ENCODE measurements around the gene DRICH1. TPM values are rescaled to one million over a fixed set of nuclear protein-coding genes. Genes with fewer than 3 reads are reported as not detected.
"Not testable (repeated sequence)": the region's sequence is repeated elsewhere in the genome, so short reads cannot be mapped to it uniquely, and the experiment has no call there.

Gene DRICH1
- total RNA-seq, 2 experiments from 2014 or later: 0.38 to 0.49 TPM

DNA sequence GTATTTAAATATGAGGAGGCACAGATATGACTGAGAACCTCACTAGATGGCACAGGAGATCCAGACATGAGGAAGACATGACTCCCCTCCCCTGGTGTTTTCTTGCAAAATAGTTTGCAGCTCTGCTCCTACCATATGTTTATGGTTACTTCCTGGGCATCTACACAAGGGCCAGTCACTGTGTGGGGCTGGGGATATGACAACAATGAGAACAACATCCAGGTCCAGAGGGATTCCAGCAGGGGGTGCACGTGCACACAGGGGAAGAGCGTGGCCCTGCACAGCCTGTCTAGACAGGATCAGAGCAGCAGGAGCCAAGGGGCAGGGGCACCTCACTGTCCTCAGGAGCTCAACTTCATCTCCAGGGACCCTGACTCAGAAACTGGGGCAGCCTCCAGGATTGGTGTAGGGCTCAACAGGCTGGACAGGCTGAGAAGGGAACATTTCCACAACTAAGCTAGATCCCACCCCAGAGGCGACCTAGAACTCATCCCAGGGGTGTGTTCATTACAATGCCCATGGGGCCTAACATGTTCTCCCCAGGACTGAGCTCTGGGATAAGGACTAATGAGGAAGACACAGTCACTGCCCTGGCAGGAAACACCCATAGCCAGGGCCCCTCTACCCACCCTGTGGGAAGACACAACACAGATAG, 4.6 kb downstream of the DRICH1 start:
- H3K4me2 ChIP-seq (ENCODE audit: low read length); H3K4me1 ChIP-seq (ENCODE audit: insufficient read depth, low read length, poor library complexity, severe bottlenecking); H3K9me3 ChIP-seq (ENCODE audit: low read length); H3K9me2 ChIP-seq (ENCODE audit: insufficient read depth, low read length); H3K36me3 ChIP-seq (ENCODE audit: insufficient read depth, low read length); H3K79me2 ChIP-seq (ENCODE audit: insufficient read depth, low read depth, low read length); POLR2A ChIA-PET; H2AFZ ChIP-seq (ENCODE audit: low read length); CTCF ChIA-PET (ENCODE audit: unreplicated experiment); H3K4me3 ChIP-seq (ENCODE audit: low read depth, low read length, poor library complexity, severe bottlenecking); H3K27ac ChIP-seq (ENCODE audit: low read depth, low read length, poor library complexity, severe bottlenecking); BruUV-seq (replicated peaks); H4K20me1 ChIP-seq (ENCODE audit: insufficient read depth, low read length): not testable (repeated sequence)
- DNase-seq (ENCODE audit: low spot score): peak; percentile 58
- intact Hi-C loops (cut with micrococcal nuclease; ENCODE audit: unreplicated experiment): loop anchor here (5.0 kb wide), 1 partner anchor 220 kb away; no protein-coding TSS in a partner anchor
- TF ChIP-seq, protein P1, sequence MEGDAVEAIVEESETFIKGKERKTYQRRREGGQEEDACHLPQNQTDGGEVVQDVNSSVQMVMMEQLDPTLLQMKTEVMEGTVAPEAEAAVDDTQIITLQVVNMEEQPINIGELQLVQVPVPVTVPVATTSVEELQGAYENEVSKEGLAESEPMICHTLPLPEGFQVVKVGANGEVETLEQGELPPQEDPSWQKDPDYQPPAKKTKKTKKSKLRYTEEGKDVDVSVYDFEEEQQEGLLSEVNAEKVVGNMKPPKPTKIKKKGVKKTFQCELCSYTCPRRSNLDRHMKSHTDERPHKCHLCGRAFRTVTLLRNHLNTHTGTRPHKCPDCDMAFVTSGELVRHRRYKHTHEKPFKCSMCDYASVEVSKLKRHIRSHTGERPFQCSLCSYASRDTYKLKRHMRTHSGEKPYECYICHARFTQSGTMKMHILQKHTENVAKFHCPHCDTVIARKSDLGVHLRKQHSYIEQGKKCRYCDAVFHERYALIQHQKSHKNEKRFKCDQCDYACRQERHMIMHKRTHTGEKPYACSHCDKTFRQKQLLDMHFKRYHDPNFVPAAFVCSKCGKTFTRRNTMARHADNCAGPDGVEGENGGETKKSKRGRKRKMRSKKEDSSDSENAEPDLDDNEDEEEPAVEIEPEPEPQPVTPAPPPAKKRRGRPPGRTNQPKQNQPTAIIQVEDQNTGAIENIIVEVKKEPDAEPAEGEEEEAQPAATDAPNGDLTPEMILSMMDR (conservative IDR thresholded peaks at IDR 0.05; ENCODE audit: low read length): peak; percentile 68

DNA sequence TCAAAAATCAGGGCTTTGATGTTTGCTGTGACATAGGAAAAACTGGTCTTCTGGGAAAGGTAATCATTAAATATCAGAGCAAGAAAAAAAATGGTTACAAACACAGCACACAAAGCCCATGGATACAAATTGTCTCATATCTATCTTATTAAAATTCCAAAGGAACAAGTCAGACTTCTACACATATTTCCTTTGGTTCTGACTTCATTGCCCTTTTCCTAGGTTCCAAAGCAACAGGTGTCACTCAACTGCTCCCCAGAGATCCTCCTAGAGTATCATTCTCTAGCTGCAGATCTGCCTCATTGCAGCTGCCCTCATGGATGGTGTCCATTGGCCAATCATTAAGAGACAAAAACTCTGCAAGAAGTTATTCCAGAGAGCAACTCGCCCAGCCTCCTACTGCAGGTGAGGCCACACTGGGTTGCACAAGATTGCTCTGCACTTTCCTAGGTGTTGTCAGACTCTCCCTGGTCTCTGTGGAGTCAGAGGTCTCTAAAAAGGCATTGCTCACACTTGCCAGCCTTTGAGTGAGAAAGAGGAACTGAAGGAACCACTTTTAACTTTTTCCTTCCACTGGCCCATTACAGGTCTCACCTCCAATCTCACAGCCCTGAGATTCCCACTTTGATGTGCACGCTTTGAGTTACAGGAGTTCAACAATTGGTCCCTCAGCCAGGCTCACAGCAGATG, 5.7 kb downstream of the DRICH1 start:
- H4K20me1 ChIP-seq (ENCODE audit: insufficient read depth, low read length): no peaks in the 10 kb centered on the region
- CTCF ChIA-PET (ENCODE audit: unreplicated experiment): no interaction called here
- POLR2A ChIA-PET: no interaction called here
- H3K9me2 ChIP-seq (ENCODE audit: insufficient read depth, low read length): no peaks in the 10 kb centered on the region
- H3K9me3 ChIP-seq (ENCODE audit: low read length): no peaks in the 10 kb centered on the region
- no TSS peak for BruUV-seq (replicated peaks)
- no peak overlapping the region for H3K4me3 ChIP-seq (ENCODE audit: low read depth, low read length, poor library complexity, severe bottlenecking)
- no peaks in the 10 kb centered on the region for H3K4me1 ChIP-seq (ENCODE audit: insufficient read depth, low read length, poor library complexity, severe bottlenecking)
- H3K79me2 ChIP-seq (ENCODE audit: insufficient read depth, low read depth, low read length): no peaks in the 10 kb centered on the region
- DNase-seq (ENCODE audit: low spot score): no peak
- H3K4me2 ChIP-seq (ENCODE audit: low read length): no peak overlapping the region
- TF ChIP-seq, protein P1 (conservative IDR thresholded peaks at IDR 0.05; ENCODE audit: low read length): no peak
- no peak for TF ChIP-seq EZH2phosphoT487 (IDR thresholded peaks at IDR 0.05; ENCODE audit: borderline replicate concordance, low read depth, low read length)
- intact Hi-C loops (cut with micrococcal nuclease; ENCODE audit: unreplicated experiment): loop anchor here (5.0 kb wide), 1 partner anchor 221 kb away; no protein-coding TSS in a partner anchor
- H3K36me3 ChIP-seq (ENCODE audit: insufficient read depth, low read length): no peaks in the 10 kb centered on the region
- H3K27ac ChIP-seq (ENCODE audit: low read depth, low read length, poor library complexity, severe bottlenecking): no peak overlapping the region
- no peak overlapping the region for H2AFZ ChIP-seq (ENCODE audit: low read length)

DNA sequence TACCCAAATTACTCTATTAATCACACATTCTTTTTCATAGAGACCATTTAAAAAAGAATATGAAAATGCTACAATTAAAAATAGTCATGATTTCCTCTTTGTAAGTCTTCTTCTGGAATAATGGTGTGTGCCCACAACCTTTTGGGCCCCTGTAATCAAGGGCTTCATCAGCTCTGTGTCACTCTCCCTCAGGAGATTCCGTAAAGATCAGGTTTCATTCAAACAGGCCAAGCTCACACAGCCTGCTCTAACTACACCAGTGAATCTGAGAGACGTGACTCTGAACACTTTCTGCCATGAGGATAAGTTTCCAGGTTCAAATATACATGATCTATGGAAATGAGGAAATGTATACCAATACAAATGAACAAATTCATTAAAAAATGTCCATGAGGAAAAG, 9.5 kb downstream of the DRICH1 start:
- H3K79me2 ChIP-seq (ENCODE audit: insufficient read depth, low read depth, low read length): no peaks in the 10 kb centered on the region
- intact Hi-C loops (cut with micrococcal nuclease; ENCODE audit: unreplicated experiment): no loop called here
- no peaks in the 10 kb centered on the region for H3K9me3 ChIP-seq (ENCODE audit: low read length)
- no peak overlapping the region for H3K4me3 ChIP-seq (ENCODE audit: low read depth, low read length, poor library complexity, severe bottlenecking)
- ChIA-PET POLR2A (no interaction called here), CTCF (ENCODE audit: unreplicated experiment) (no interaction called here)
- no peak for DNase-seq (ENCODE audit: low spot score)
- H3K9me2 ChIP-seq (ENCODE audit: insufficient read depth, low read length): no peaks in the 10 kb centered on the region
- H3K36me3 ChIP-seq (ENCODE audit: insufficient read depth, low read length): no peaks in the 10 kb centered on the region
- BruUV-seq (replicated peaks): no TSS peak
- no peak overlapping the region for H3K27ac ChIP-seq (ENCODE audit: low read depth, low read length, poor library complexity, severe bottlenecking)
- H2AFZ ChIP-seq (ENCODE audit: low read length): no peak overlapping the region
- no peaks in the 10 kb centered on the region for H4K20me1 ChIP-seq (ENCODE audit: insufficient read depth, low read length)
- no peak overlapping the region for H3K4me2 ChIP-seq (ENCODE audit: low read length)
- TF ChIP-seq EZH2phosphoT487 (IDR thresholded peaks at IDR 0.05; ENCODE audit: borderline replicate concordance, low read depth, low read length): no peak
- TF ChIP-seq, protein P1 (conservative IDR thresholded peaks at IDR 0.05; ENCODE audit: low read length): no peak
- no peaks in the 10 kb centered on the region for H3K4me1 ChIP-seq (ENCODE audit: insufficient read depth, low read length, poor library complexity, severe bottlenecking)

DNA sequence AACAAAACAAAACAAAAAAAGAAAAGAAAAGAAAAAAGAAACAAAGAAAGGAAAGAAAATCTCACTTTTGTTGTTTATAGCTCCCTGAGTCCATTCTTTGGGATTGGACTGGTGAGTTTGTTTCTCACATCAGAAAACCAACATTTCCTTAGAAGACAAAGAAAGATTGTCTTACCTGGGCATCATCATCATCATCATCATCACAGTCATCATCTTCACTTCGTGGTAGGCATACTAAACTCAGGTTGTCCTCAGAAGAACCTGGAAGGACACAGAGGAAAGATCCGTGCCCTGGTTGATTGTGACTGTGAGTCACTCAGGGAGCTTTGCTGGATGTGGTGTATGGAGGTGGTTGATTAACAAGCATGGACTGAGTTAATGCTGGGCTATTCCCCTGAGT, 10.2 kb downstream of the DRICH1 start:
- BruUV-seq (replicated peaks); DNase-seq (ENCODE audit: low spot score); intact Hi-C loops (cut with micrococcal nuclease; ENCODE audit: unreplicated experiment); CTCF ChIA-PET (ENCODE audit: unreplicated experiment); H3K27ac ChIP-seq (ENCODE audit: low read depth, low read length, poor library complexity, severe bottlenecking); H3K4me3 ChIP-seq (ENCODE audit: low read depth, low read length, poor library complexity, severe bottlenecking); H3K36me3 ChIP-seq (ENCODE audit: insufficient read depth, low read length); H3K4me1 ChIP-seq (ENCODE audit: insufficient read depth, low read length, poor library complexity, severe bottlenecking); POLR2A ChIA-PET; H3K9me3 ChIP-seq (ENCODE audit: low read length); H3K79me2 ChIP-seq (ENCODE audit: insufficient read depth, low read depth, low read length); H4K20me1 ChIP-seq (ENCODE audit: insufficient read depth, low read length); H2AFZ ChIP-seq (ENCODE audit: low read length); H3K9me2 ChIP-seq (ENCODE audit: insufficient read depth, low read length); H3K4me2 ChIP-seq (ENCODE audit: low read length): not testable (repeated sequence)

Data from OCI-LY7 (cell line).